ENCODE results near the gene C4BPB. TPM values are rescaled to one million over a fixed set of nuclear protein-coding genes. Genes with fewer than 3 reads are reported as not detected.
A peak's percentile ranks its signal among the peaks of the same experiment; 100 is the strongest.

C4BPB gene
- total RNA-seq, 1 donor from 2014 or later = 0.36 TPM

DNA sequence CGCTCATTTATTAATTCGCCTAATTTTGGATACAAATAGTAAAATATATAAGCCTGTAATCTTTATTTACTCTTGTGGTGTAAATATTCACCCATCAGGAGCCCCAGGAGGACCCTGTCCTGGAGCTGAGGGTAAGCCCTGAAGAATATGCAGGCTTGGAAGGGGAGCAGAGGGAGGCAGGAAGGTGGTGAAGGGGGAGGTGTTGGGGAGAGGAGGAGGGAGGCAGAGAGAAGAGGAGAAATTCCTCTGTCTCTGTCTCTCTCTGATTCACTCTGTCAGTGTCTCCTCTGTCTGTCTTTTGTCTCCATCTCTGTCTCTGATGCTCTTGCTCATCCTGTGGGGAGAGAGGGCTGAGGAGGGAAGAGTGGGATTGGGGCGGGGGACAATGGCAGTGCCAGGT, 2.8 kb upstream of the C4BPB start:
- TF ChIP-seq, protein P1, sequence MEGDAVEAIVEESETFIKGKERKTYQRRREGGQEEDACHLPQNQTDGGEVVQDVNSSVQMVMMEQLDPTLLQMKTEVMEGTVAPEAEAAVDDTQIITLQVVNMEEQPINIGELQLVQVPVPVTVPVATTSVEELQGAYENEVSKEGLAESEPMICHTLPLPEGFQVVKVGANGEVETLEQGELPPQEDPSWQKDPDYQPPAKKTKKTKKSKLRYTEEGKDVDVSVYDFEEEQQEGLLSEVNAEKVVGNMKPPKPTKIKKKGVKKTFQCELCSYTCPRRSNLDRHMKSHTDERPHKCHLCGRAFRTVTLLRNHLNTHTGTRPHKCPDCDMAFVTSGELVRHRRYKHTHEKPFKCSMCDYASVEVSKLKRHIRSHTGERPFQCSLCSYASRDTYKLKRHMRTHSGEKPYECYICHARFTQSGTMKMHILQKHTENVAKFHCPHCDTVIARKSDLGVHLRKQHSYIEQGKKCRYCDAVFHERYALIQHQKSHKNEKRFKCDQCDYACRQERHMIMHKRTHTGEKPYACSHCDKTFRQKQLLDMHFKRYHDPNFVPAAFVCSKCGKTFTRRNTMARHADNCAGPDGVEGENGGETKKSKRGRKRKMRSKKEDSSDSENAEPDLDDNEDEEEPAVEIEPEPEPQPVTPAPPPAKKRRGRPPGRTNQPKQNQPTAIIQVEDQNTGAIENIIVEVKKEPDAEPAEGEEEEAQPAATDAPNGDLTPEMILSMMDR (conservative IDR thresholded peaks at IDR 0.05) = no peak
- H3K9me3 Mint-ChIP-seq = no peaks in the 10 kb centered on the region
- H3K4me1 Mint-ChIP-seq (ENCODE audit: unreplicated experiment) = peaks cover 18% of the 10 kb centered on the region
- no peaks in the 10 kb centered on the region for H3K36me3 Mint-ChIP-seq
- no peak overlapping the region for H3K4me3 Mint-ChIP-seq
- H3K27me3 Mint-ChIP-seq = no peaks in the 10 kb centered on the region
- H3K27ac Mint-ChIP-seq = no peak overlapping the region
- no peak for DNase-seq (ENCODE audit: extremely low spot score, unreplicated experiment)

DNA sequence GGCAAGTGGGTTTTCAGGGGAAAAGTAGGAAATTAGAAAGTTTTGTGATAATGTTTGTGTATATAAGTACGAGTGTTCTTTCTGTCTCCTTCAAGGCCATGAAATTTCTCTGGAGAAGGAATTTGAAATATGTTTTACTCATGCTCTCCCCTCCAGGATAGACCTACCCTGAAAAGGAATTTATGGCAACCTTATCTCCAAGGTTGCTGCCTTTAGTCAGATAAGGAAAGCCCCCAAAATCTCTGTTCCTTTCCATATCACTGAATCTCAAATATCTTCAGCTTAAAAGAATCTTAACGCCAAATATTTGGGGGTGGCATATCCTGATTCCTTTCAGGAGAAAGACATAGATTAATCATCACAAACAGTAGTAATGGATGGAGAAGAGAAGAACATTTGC, 499 bp upstream of the C4BPB start:
- Mint-ChIP-seq H3K27me3 (no peaks in the 10 kb centered on the region), H3K27ac (peak overlapping the region; percentile 63), H3K9me3 (no peaks in the 10 kb centered on the region), H3K36me3 (no peaks in the 10 kb centered on the region), H3K4me3 (no peak overlapping the region), H3K4me1 (ENCODE audit: unreplicated experiment) (peaks cover 18% of the 10 kb centered on the region)
- TF ChIP-seq, protein P1 (conservative IDR thresholded peaks at IDR 0.05) = no peak
- DNase-seq (ENCODE audit: extremely low spot score, unreplicated experiment) = no peak

DNA sequence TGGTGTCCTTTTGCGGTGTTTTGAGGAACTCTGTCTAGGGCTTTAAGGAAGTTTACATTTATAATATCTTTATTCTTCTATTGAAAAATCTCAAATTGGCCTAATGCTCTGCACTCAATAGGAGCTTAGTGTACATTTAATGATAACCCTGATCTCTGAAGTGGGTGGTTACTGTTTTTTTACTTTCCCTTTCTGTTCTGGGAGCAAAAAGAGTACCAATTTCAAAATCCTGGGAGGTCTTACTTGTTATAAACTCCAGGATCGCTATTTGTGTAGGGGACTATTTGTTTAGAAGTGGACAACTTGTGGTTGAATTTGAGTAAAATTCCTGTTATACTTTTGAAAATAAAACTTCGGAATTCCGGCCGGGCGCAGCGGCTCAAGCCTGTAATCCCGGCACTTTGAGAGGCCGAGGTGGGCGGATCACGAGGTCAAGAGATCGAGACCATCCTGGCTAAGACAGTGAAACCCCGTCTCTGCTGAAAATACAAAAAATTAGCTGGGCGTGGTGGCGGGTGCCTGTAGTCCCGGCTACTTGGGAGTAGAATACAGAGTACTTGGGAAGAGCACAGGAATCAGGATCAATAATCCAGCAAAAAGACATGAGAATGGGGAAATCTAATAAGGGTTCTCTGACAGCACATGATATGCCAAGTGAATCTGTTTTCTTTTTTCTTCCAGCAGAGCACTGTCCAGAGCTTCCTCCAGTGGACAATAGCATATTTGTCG, 1.1 kb downstream of the C4BPB start:
- no peak for DNase-seq (ENCODE audit: extremely low spot score, unreplicated experiment)
- Mint-ChIP-seq H3K4me3 (no peak overlapping the region), H3K27ac (peak overlapping the region; percentile 46), H3K27me3 (no peaks in the 10 kb centered on the region), H3K36me3 (no peaks in the 10 kb centered on the region), H3K9me3 (no peaks in the 10 kb centered on the region), H3K4me1 (ENCODE audit: unreplicated experiment) (peaks cover 13% of the 10 kb centered on the region)
- TF ChIP-seq, protein P1 (conservative IDR thresholded peaks at IDR 0.05) = no peak

DNA sequence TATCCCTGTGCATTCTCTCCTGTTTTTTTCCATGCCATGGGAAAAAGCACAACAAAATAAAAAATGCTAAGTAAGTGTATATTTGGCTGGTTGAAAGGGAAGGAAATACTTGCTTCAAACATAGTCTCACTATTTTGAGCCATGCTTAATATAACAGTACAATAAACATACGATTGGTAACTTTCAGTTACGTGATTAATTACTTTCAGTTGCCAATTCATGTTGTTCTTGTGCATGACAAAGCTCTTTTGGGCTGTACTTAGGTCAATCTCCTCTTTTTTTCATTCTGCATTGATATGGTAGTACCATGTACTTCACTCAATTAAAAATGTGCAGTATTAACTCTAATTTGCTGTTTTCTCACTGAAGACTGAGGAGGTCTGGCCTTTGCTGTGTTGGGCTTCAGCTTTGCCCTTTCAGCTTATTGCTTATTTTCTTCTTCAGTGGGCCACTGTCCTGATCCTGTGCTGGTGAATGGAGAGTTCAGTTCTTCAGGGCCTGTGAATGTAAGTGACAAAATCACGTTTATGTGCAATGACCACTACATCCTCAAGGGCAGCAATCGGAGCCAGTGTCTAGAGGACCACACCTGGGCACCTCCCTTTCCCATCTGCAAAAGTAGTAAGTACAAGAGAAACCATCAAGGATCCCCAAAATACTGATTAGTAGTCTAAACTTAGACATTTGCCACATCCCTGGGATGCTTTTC, 2.7 kb downstream of the C4BPB start:
- Mint-ChIP-seq H3K27ac (no peak overlapping the region), H3K27me3 (peaks cover 5% of the 10 kb centered on the region), H3K4me1 (ENCODE audit: unreplicated experiment) (peaks cover 6% of the 10 kb centered on the region), H3K4me3 (no peak overlapping the region), H3K36me3 (no peaks in the 10 kb centered on the region), H3K9me3 (no peaks in the 10 kb centered on the region)
- no peak for DNase-seq (ENCODE audit: extremely low spot score, unreplicated experiment)
- TF ChIP-seq, protein P1 (conservative IDR thresholded peaks at IDR 0.05) = peak; percentile 15

DNA sequence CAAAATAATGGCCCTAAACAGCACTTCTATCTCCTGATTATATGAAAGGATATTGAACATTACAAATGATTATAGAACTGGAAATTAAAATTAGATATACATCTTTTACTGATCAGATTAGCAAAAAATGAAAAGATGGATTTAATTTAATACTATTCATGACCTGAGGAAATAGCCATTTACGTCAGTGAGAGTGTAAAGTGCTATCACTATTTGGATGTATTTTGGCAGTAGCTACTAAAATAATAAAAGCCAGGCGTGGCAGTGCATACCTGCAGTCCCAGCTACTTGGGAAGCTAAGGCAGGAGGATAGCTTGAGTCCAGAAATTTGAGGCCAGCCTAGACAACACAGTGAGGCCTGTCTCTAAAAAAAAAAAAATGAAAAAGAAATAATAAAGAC, 5.3 kb downstream of the C4BPB start:
- Mint-ChIP-seq H3K27me3 (peaks cover 5% of the 10 kb centered on the region), H3K9me3 (no peaks in the 10 kb centered on the region), H3K4me3 (no peak overlapping the region), H3K36me3 (no peaks in the 10 kb centered on the region), H3K4me1 (ENCODE audit: unreplicated experiment) (peaks cover 6% of the 10 kb centered on the region), H3K27ac (no peak overlapping the region)
- DNase-seq (ENCODE audit: extremely low spot score, unreplicated experiment) = no peak
- TF ChIP-seq, protein P1 (conservative IDR thresholded peaks at IDR 0.05) = no peak

Data from type B pancreatic cell (in vitro differentiated cells).